Esophagus (tissue), 2 donors: ENCODE data around the gene OR5D13. TPM values are rescaled to one million over a fixed set of nuclear protein-coding genes. Genes with fewer than 3 reads are reported as not detected.

ENCODE experiments used
- polyA plus RNA-seq, 2 donors: library from polyadenylated mRNA; stranded (reverse); fragments of 200-250 nt; gene quantifications; one replicate each; pipeline ENCODE4 v1.2.3, GENCODE V29; 2013
- donor health status: healthy with polysubstance abuse.
- donor health status: Bipolar disorder and iron deficiency.

The OR5D13 gene
- polyA plus RNA-seq, 2 donors: not detected

Other genes with a start within 250 kb of the OR5D13 start
- gene OR4C15, start 219.0 kb upstream of the OR5D13 start, polyA plus RNA-seq: not detected
- not detected for gene OR4C16, start 201.3 kb upstream of the OR5D13 start, polyA plus RNA-seq
- not detected for gene OR4C11, start 165.8 kb upstream of the OR5D13 start, polyA plus RNA-seq
- gene OR4P4, start 138.3 kb upstream of the OR5D13 start, polyA plus RNA-seq: not detected
- not detected for gene OR4S2, start 125.1 kb upstream of the OR5D13 start, polyA plus RNA-seq
- gene OR4C6, start 111.2 kb upstream of the OR5D13 start, polyA plus RNA-seq: not detected
- not detected for gene OR5D14, start 22.1 kb downstream of the OR5D13 start, polyA plus RNA-seq
- not detected for gene OR5L1, start 37.9 kb downstream of the OR5D13 start, polyA plus RNA-seq
- not detected for gene OR5D18, start 46.2 kb downstream of the OR5D13 start, polyA plus RNA-seq
- not detected for gene OR5L2, start 53.8 kb downstream of the OR5D13 start, polyA plus RNA-seq
- not detected for gene OR5D16, start 65.3 kb downstream of the OR5D13 start, polyA plus RNA-seq
- not detected for gene TRIM51, start 109.9 kb downstream of the OR5D13 start, polyA plus RNA-seq
- not detected for gene OR5W2, start 141.1 kb downstream of the OR5D13 start, polyA plus RNA-seq
- not detected for gene OR5I1, start 163.0 kb downstream of the OR5D13 start, polyA plus RNA-seq
- not detected for gene OR10AG1, start 196.5 kb downstream of the OR5D13 start, polyA plus RNA-seq
- gene OR5F1, start 221.2 kb downstream of the OR5D13 start, polyA plus RNA-seq: not detected